Muscle of arm (tissue), 12 donors: ENCODE measurements around the gene BPIFB4. TPM values are rescaled to one million over a fixed set of nuclear protein-coding genes. Genes with fewer than 3 reads are reported as not detected.

Experiments
- polyA plus RNA-seq, 12 donors: library from polyadenylated mRNA; unstranded; fragments of 120-200 nt; gene quantifications; one replicate each; pipeline ENCODE4 v1.2.1, GENCODE V29; 2013; ENCODE audit not compliant: insufficient read length in 12 of 12

Gene BPIFB4
- polyA plus RNA-seq, 12 donors, result 0.11 to 0.29 (median 0.14) TPM; not detected in 7

Other genes with a start within 250 kb of the BPIFB4 start
- gene EFCAB8, start 220.7 kb upstream of the BPIFB4 start, polyA plus RNA-seq, result under 1 TPM in 7 of 12 donors, not detected in 5; 0.05 to 0.40 (median 0.15) TPM
- not detected for gene SUN5, start 75.2 kb upstream of the BPIFB4 start, polyA plus RNA-seq
- not detected for gene BPIFB2, start 71.9 kb upstream of the BPIFB4 start, polyA plus RNA-seq
- not detected for gene BPIFB6, start 48.0 kb upstream of the BPIFB4 start, polyA plus RNA-seq
- gene BPIFB3, start 25.7 kb upstream of the BPIFB4 start, polyA plus RNA-seq, result under 1 TPM in 3 of 12 donors, not detected in 9; 0.13 to 0.16 (median 0.14) TPM
- gene BPIFA2, start 88.5 kb downstream of the BPIFB4 start, polyA plus RNA-seq, result not detected
- gene BPIFA3, start 137.7 kb downstream of the BPIFB4 start, polyA plus RNA-seq, result not detected
- not detected for gene BPIFA1, start 156.4 kb downstream of the BPIFB4 start, polyA plus RNA-seq
- under 1 TPM in 2 of 12 donors, not detected in 10; 0.09 to 0.14 TPM for gene BPIFB1, start 203.6 kb downstream of the BPIFB4 start, polyA plus RNA-seq